A549 (cell line): ENCODE results near the gene GPRIN2. TPM values are rescaled to one million over a fixed set of nuclear protein-coding genes. Genes with fewer than 3 reads are reported as not detected.
A peak's percentile ranks its signal among the peaks of the same experiment; 100 is the strongest.

Experiments used
- ATAC-seq, 2 experiments: fragments of 200-7000 bp in 1 of 2; fragments of >200 bp in 1 of 2; cut with Nextera tagmentation in 1 of 2; cut with Tn5 transposase in 1 of 2; 3 replicates each; pipeline versions ENCODE4 v1.8.0 to v1.9.1; 2018 to 2020; ENCODE audit warnings: mild to moderate bottlenecking in 1 of 2, moderate library complexity in 1 of 2
- CTCF ChIA-PET: fragments of 300-600 bp; sonication (Branson Sonifier 250); formaldehyde crosslinking; extraction: SDS; loops from one replicate; lab custom pipeline; 2021; ENCODE audit warnings: antibody characterized with exemption, inconsistent platforms; lab: Yijun Ruan, JAX
- POLR2A ChIA-PET: fragments of 350-600 bp; formaldehyde crosslinking; extraction: SDS; loops from one replicate; lab custom pipeline; 2021; ENCODE audit warnings: antibody characterized with exemption, inconsistent platforms; lab: Yijun Ruan, JAX
- DNase-seq, 2 experiments: peaks; one replicate each; pipeline versions ENCODE4 v3.0.0 to v3.0.0-alpha.2; 2011 to 2016; ENCODE audit warnings: low read depth in 1 of 2, low spot score in 1 of 2
- FAIRE-seq: peaks from 2 replicates; lab custom pipeline; 2011; peaks lifted over from hg19 to GRCh38; lab: Jason Lieb, UNC
- H3K27ac ChIP-seq, 2 experiments: fragments of >200 bp; sonication (Bioruptor Twin); formaldehyde crosslinking; 3 replicates each; pipeline ENCODE4 v1.5.1; 2016 to 2017
- H3K4me1 ChIP-seq: fragments of >200 bp; sonication (Bioruptor Twin); formaldehyde crosslinking; 3 replicates; pipeline ENCODE4 v1.6.1; 2016
- H3K4me2 ChIP-seq: fragments of >200 bp; sonication (Bioruptor Twin); formaldehyde crosslinking; 3 replicates; pipeline ENCODE4 v1.6.1; 2016
- H3K4me3 ChIP-seq: fragments of >200 bp; sonication (Bioruptor Twin); formaldehyde crosslinking; 3 replicates; pipeline ENCODE4 v1.5.1; 2016
- H3K9me3 ChIP-seq: fragments of >200 bp; sonication (Bioruptor Twin); formaldehyde crosslinking; 3 replicates; pipeline ENCODE4 v1.6.1; 2016
- CBX2 ChIP-seq: fragments of 200-600 bp; sonication (generic); IDR thresholded peaks from 2 replicates; pipeline ENCODE4 v1.6.1; 2016; ENCODE audit warnings: low read depth, mild to moderate bottlenecking, borderline replicate concordance
- CBX8 ChIP-seq: fragments of 200-600 bp; sonication (generic); IDR thresholded peaks from 2 replicates; pipeline ENCODE4 v1.6.1; 2016
- CHD2 ChIP-seq: fragments of 150-350 bp; IDR thresholded peaks from 2 replicates; pipeline ENCODE4 v1.6.1; 2014; ENCODE audit warnings: low read length; ENCODE audit not compliant: partially characterized antibody
- CHD4 ChIP-seq: fragments of 200-600 bp; sonication (generic); IDR thresholded peaks from 2 replicates; pipeline ENCODE4 v1.6.1; 2016; ENCODE audit warnings: antibody characterized with exemption, mild to moderate bottlenecking, borderline replicate concordance
- FOSB ChIP-seq: fragments of 250-450 bp; sonication (Bioruptor Pico); IDR thresholded peaks from 2 replicates; pipeline ENCODE4 v1.5.0; 2020; ENCODE audit warnings: mild to moderate bottlenecking, moderate library complexity
- FOXS1 ChIP-seq: fragments of 250-450 bp; sonication (Bioruptor Pico); IDR thresholded peaks from 2 replicates; pipeline ENCODE4 v1.5.0; 2020; ENCODE audit warnings: mild to moderate bottlenecking, moderate library complexity
- HOXA7 ChIP-seq: fragments of 250-450 bp; sonication (Bioruptor Pico); IDR thresholded peaks from 2 replicates; pipeline ENCODE4 v1.5.0; 2020; ENCODE audit warnings: mild to moderate bottlenecking, moderate library complexity
- HOXB13 ChIP-seq: fragments of 250-450 bp; sonication (Bioruptor Pico); IDR thresholded peaks from 2 replicates; pipeline ENCODE4 v1.5.0; 2020; ENCODE audit warnings: low read depth, mild to moderate bottlenecking, moderate library complexity
- HOXB5 ChIP-seq: fragments of 250-450 bp; sonication (Bioruptor Pico); IDR thresholded peaks from 2 replicates; pipeline ENCODE4 v1.5.0; 2020; ENCODE audit warnings: mild to moderate bottlenecking, moderate library complexity
- JUN ChIP-seq, 2 experiments: fragments of >200 bp; sonication (Bioruptor Twin); formaldehyde crosslinking; IDR thresholded peaks; 2 replicates in 1 of 2; 3 replicates in 1 of 2; pipeline ENCODE4 v1.6.1; 2016 to 2017
- NR3C1 ChIP-seq: fragments of >200 bp; sonication (Bioruptor Twin); formaldehyde crosslinking; IDR thresholded peaks from 3 replicates; pipeline ENCODE4 v1.6.1; 2017
- POLR2AphosphoS2 ChIP-seq: conservative IDR thresholded peaks from 2 replicates; pipeline ENCODE4 v1.6.1; 2012; ENCODE audit warnings: low read length, improper control_type of control experiment, inconsistent platforms
- RFX5 ChIP-seq: fragments of 450-650 bp; IDR thresholded peaks from 2 replicates; pipeline ENCODE4 v1.7.1; 2014; ENCODE audit warnings: antibody characterized with exemption, mild to moderate bottlenecking, moderate library complexity
- RNF2 ChIP-seq: fragments of 200-600 bp; sonication (generic); IDR thresholded peaks from 2 replicates; pipeline ENCODE4 v1.6.1; 2016; ENCODE audit warnings: low read depth, mild to moderate bottlenecking, antibody characterized with exemption, moderate library complexity, borderline replicate concordance
- SMC3 ChIP-seq: fragments of >200 bp; sonication (Bioruptor Twin); formaldehyde crosslinking; IDR thresholded peaks from 3 replicates; pipeline ENCODE4 v1.6.1; 2018; ENCODE audit warnings: inconsistent platforms
- TFCP2L1 ChIP-seq: fragments of 250-450 bp; sonication (Bioruptor Pico); IDR thresholded peaks from 2 replicates; pipeline ENCODE4 v1.5.0; 2021; ENCODE audit warnings: mild to moderate bottlenecking
- ZFP36 ChIP-seq: fragments of 450-650 bp; IDR thresholded peaks from 2 replicates; pipeline ENCODE4 v1.6.1; 2014; ENCODE audit warnings: borderline replicate concordance; ENCODE audit not compliant: partially characterized antibody
- WGBS: methylation state at CpG from one replicate; pipeline ENCODE4 v1.1.6; 2017; ENCODE audit errors: missing lambda C conversion rate; 5-methylcytosine and 5-hydroxymethylcytosine counted together
- polyA plus RNA-seq, 4 experiments: library from polyadenylated mRNA; depleted of rRNA in 3 of 4; stranded (reverse); fragments of >200 nt; fragmentation: RNase III in 1 of 4; extraction: RNeasy Plus Mini Kit Qiagen cat#74134 plus additional on column Dnase treatment in 1 of 4; gene quantifications; 2 replicates in 3 of 4; 3 replicates in 1 of 4; pipeline ENCODE4 v1.2.3, GENCODE V29; 2011 to 2017
- TF ChIP-seq, protein P1 (sequence below): fragments of >200 bp; sonication (Bioruptor Twin); formaldehyde crosslinking; IDR thresholded peaks from 3 replicates; pipeline ENCODE4 v1.6.1; 2016
- TF ChIP-seq, protein P2 (sequence below): fragments of 250-450 bp; sonication (Bioruptor Pico); IDR thresholded peaks from 2 replicates; pipeline ENCODE4 v1.5.0; 2020; ENCODE audit warnings: low read depth, mild to moderate bottlenecking, moderate library complexity
- TF ChIP-seq, protein P3 (sequence below): fragments of 250-450 bp; sonication (Bioruptor Pico); IDR thresholded peaks from 2 replicates; pipeline ENCODE4 v1.5.0; 2021; ENCODE audit warnings: mild to moderate bottlenecking, moderate library complexity, borderline replicate concordance

GPRIN2 gene
- polyA plus RNA-seq, 2 of the 4 experiments (the other 2 are of a cell fraction) = 8.8 to 29.9 TPM

- TF ChIP-seq, protein P1, sequence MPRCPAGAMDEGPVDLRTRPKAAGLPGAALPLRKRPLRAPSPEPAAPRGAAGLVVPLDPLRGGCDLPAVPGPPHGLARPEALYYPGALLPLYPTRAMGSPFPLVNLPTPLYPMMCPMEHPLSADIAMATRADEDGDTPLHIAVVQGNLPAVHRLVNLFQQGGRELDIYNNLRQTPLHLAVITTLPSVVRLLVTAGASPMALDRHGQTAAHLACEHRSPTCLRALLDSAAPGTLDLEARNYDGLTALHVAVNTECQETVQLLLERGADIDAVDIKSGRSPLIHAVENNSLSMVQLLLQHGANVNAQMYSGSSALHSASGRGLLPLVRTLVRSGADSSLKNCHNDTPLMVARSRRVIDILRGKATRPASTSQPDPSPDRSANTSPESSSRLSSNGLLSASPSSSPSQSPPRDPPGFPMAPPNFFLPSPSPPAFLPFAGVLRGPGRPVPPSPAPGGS = peak; percentile 29; the same call in 1 of the 3 replicates
- peak; percentile 87 for TF ChIP-seq HOXA7
- TF ChIP-seq CBX2 = no peak
- TF ChIP-seq ZFP36 = no peak
- peak; percentile 71 for TF ChIP-seq TFCP2L1 (CRISPR knock-in tag)
- TF ChIP-seq NR3C1 = no peak
- no peak for TF ChIP-seq CHD4
- no peak for TF ChIP-seq CHD2
- no peak for TF ChIP-seq FOSB (CRISPR knock-in tag)
- TF ChIP-seq, all 56 proteins: peak for 7
Measured at GRCh38 chr10:46546591-46547540, 9.6 kb downstream of the GPRIN2 start (continued).

DNA sequence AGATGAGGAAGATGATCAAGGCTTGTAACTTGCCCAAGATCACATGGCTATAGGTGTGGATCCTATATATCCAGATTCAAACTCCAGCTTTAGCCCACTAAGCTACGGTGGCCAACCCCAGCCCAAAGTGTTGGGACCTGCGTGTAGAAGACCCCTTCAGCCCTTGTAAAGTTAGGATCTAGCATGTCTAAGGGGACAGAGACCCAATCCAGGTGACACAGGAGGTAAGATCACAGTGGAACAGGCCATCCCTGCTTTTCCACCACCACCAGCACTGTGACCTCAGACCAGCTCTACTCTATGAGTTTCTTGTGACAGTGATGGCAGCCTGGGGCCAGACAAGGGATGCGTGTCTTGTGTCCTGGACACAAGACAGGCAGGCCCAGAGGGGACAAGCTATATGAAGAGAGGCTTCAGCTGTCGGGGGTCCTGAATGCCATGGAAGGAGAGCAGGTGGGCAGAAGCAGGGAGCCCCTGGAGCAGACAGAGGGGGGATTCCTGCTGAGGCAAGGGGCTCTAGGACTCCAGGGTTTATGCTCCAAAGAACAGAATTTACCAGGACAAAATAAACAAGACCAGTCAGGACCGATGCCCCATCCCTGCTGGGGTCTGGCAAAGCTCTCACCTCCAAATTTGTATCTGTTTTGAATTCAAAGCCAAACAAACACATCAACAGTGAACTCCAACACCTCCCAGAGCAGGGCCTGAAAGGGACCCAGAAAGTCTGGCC is 10.4 kb downstream of the GPRIN2 start:
- TF ChIP-seq HOXA7 (peak; percentile 51; the same call in 1 of the 2 replicates), HOXB5 (CRISPR knock-in tag) (no peak), CBX8 (no peak), TFCP2L1 (CRISPR knock-in tag) (peak; percentile 35; the same call in 1 of the 2 replicates)
- TF ChIP-seq, protein P1 = 0 out of 3 replicates have a peak, but pooled peaks have one; percentile 10
- TF ChIP-seq, protein P2, sequence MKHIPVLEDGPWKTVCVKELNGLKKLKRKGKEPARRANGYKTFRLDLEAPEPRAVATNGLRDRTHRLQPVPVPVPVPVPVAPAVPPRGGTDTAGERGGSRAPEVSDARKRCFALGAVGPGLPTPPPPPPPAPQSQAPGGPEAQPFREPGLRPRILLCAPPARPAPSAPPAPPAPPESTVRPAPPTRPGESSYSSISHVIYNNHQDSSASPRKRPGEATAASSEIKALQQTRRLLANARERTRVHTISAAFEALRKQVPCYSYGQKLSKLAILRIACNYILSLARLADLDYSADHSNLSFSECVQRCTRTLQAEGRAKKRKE (CRISPR knock-in tag) = 0 out of 2 replicates have a peak, but pooled peaks have one; percentile 35
- Histone ChIP-seq H3K9me3 (no peaks in the 10 kb centered on the region), H3K27ac (peak overlapping the region; percentile 89 to 97), H3K4me2 (0 out of 3 replicates have a peak overlapping the region, but pooled peaks have one; percentile 2), H3K4me3 (no peak overlapping the region), H3K4me1 (peaks cover 92% of the 10 kb centered on the region)
- no peak for FAIRE-seq
- POLR2A ChIA-PET = interaction anchor here (1.2 to 4.0 kb wide), 3 partner anchors 11 to 22 kb away, joined by 4 to 33 read pairs (median 7); partner anchors contain the start of gene GPRIN2
- ATAC-seq = no peak
- DNase-seq = peak in 1 of 2 experiments; percentile 32
- WGBS = 85% methylated on average over 5 of the region's 5 CpGs
- CTCF ChIA-PET = interaction anchor here (0.8 to 9.2 kb wide), 6 partner anchors 8 to 318 kb away, joined by 3 to 87 read pairs (median 14); partner anchors contain the start of gene GPRIN2

- CTCF ChIA-PET = interaction anchor here (0.8 to 9.2 kb wide), 14 partner anchors 8 to 1425 kb away, joined by 3 to 87 read pairs (median 4); partner anchors contain the start of gene GPRIN2
- ATAC-seq (peak; percentile 9 to 22; a peak in 4 of 6 replicates), FAIRE-seq (no peak), DNase-seq (peak; percentile 86 to 89)
- H3K9me3 ChIP-seq = no peaks in the 10 kb centered on the region
- H3K4me1 ChIP-seq = peaks cover 92% of the 10 kb centered on the region
- H3K4me2 ChIP-seq = 0 out of 3 replicates have a peak overlapping the region, but pooled peaks have one; percentile 84
- POLR2A ChIA-PET = interaction anchor here (1.0 to 4.0 kb wide), 6 partner anchors 10 to 21 kb away, joined by 3 to 33 read pairs (median 4); partner anchors contain the start of gene GPRIN2
- 75% methylated on average over 3 of the region's 3 CpGs for WGBS
- peak overlapping the region; percentile 89 to 97 for H3K27ac ChIP-seq
- H3K4me3 ChIP-seq = no peak overlapping the region
- peak; percentile 36; the same call in 1 of the 2 replicates for TF ChIP-seq FOXS1 (CRISPR knock-in tag)
- no peak for TF ChIP-seq CBX2
- TF ChIP-seq FOSB (CRISPR knock-in tag) = 0 out of 2 replicates have a peak, but pooled peaks have one; percentile 71
- TF ChIP-seq HOXB5 (CRISPR knock-in tag) = peak; percentile 28; the same call in 1 of the 2 replicates
- TF ChIP-seq RFX5 = no peak
- TF ChIP-seq JUN (IDR thresholded peaks at IDR 0.05) = peak; percentile 50 to 76; a peak in 3 of 5 replicates
- TF ChIP-seq SMC3 = peak; percentile 78
- TF ChIP-seq, protein P2 (CRISPR knock-in tag) = peak; percentile 92
- peak; percentile 68 for TF ChIP-seq POLR2AphosphoS2
- no peak for TF ChIP-seq RNF2
- TF ChIP-seq HOXB13 (CRISPR knock-in tag) = peak; percentile 88
- TF ChIP-seq, protein P3, sequence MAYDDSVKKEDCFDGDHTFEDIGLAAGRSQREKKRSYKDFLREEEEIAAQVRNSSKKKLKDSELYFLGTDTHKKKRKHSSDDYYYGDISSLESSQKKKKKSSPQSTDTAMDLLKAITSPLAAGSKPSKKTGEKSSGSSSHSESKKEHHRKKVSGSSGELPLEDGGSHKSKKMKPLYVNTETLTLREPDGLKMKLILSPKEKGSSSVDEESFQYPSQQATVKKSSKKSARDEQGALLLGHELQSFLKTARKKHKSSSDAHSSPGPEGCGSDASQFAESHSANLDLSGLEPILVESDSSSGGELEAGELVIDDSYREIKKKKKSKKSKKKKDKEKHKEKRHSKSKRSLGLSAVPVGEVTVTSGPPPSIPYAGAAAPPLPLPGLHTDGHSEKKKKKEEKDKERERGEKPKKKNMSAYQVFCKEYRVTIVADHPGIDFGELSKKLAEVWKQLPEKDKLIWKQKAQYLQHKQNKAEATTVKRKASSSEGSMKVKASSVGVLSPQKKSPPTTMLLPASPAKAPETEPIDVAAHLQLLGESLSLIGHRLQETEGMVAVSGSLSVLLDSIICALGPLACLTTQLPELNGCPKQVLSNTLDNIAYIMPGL = peak; percentile 13; the same call in 1 of the 2 replicates
Measured at GRCh38 chr10:46544989-46545791, 11.3 kb downstream of the GPRIN2 start.
